GM21367 (cell line): ENCODE data around the gene UPF1.
"Not testable (repeated sequence)": the region's sequence is repeated elsewhere in the genome, so short reads cannot be mapped to it uniquely, and the experiment has no call there.

ENCODE experiments used
- ATAC-seq: cut with Tn5 transposase; IDR thresholded peaks from one replicate; pipeline ENCODE4 v1.9.1; 2021; ENCODE audit not compliant: unreplicated experiment

The UPF1 gene

GRCh38 chr19:18913466-18913865 is 81.7 kb downstream of the UPF1 start:
- no peak for ATAC-seq

- ATAC-seq = no peak
Measured at GRCh38 chr19:18915639-18916038, 83.9 kb downstream of the UPF1 start.

GRCh38 chr19:18917593-18917992 is 85.8 kb downstream of the UPF1 start:
- not testable (repeated sequence) for ATAC-seq
